ENCODE results near the gene KBTBD12. TPM values are rescaled to one million over a fixed set of nuclear protein-coding genes. Genes with fewer than 3 reads are reported as not detected.
A peak's percentile ranks its signal among the peaks of the same experiment; 100 is the strongest.
"Not testable (repeated sequence)": the region's sequence is repeated elsewhere in the genome, so short reads cannot be mapped to it uniquely, and the experiment has no call there.

KBTBD12 gene
- total RNA-seq, 1 donor from 2014 or later = not detected

DNA sequence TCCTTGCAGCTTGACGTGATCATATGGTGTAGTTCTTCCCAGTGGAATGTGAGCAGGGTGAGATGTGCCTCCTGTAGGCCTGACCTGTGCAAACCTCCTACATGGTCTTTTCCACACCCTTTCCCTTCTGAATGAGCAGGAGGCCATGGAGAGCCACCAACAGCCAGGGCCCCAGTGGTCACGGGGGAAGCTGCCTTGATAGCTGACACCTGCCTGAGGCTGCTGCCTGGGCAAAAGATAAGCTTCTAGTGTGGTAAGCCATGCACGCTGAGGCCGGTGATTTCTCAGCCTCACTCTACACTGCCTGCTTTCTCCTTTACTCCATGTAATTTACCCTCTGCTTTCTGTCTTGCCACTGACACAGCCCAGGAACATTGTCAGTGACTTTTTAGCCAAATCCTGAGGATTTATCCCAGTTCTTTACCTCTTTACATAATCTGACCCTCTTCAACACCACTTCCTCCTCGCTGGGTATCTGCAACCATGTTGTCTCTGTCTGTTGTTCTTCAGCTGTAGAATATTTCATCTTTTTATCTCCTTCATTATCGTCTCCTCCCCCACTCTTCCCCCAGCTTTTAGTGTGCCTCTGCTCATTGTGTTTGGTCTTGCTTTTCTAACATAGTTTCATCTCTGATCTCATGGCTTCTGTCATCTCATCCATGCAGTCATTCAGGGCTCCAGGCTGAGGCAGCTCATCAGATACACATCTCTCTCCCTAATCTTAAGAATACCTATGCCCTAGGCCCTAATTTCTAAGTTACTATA lies 11.2 kb upstream of the KBTBD12 start:
- no peak for DNase-seq (ENCODE audit: low read depth in 2 of 2)

DNA sequence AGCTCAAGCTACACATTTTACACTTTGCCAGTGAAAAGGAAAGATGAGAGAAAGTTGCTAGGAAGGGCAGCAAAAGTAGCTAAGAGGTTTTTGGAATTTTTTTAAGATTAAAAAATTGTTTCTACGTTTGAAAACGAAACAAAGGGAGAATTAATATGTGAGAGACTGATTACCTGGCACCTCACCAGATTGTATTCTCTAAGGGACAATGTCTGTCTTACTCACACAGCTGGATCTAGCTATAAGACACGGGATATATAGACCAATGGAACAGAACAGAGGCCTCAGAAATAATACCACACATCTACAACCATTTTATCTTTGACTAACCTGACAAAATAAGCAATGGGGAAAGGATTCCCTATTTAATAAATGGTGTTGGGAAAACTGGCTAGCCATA lies 9.5 kb upstream of the KBTBD12 start:
- no peak for DNase-seq (ENCODE audit: low read depth in 2 of 2)

DNA sequence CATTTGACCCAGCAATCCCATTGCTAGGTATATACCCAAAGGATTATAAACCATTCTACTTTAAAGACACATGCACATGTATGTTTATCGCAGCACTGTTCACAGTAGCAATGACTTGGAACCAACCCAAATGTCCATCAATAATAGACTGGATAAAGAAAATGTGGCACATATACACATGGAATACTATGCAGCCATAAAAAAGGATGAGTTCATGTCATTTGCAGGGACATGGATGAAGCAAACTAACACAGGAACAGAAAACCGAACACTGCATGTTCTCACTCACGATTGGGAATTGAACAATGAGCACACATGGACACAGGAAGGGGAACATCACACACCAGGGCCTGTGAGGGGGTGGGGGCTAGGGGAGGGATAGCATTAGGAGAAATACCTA lies 8.4 kb upstream of the KBTBD12 start:
- DNase-seq (ENCODE audit: low read depth in 2 of 2) = not testable (repeated sequence)

DNA sequence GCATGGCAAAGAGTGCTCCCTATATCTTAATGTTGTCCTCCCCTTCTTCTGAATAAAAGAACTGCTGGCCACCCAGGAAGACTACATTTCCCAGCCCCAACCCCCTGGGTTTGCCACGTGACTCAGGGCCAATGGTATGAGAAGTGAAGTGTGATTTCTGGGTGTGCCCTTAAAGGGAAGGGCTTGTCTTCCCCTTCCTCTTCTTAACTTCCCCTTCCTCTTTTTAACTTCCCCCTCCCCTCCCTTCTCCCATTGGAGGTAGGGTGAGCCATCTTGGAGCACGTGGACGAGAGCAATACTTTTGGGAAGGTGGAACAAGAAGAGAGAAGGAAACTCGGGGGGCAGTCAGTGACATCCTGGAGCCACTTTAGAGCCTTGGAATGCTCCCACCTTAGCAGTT lies 6.8 kb upstream of the KBTBD12 start:
- DNase-seq (ENCODE audit: low read depth in 2 of 2) = no peak

DNA sequence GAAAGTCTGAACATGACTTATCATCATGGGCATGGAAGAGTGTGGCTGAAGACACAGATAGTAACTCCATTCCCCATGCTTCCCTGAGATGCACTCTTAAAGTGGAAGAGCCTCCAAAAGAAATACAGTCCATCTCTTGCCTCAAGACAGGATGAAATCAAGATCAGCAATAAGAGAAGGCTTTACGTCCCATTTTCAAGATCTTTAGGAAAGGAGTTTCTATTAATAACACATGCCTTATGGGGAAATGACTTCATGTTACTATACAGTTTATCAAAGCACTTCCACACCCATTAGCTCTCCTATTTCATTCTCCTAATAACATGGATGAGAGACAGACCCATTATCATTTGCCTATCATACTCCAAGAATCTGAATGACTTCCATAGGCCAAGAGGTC lies 6.1 kb upstream of the KBTBD12 start:
- no peak for DNase-seq (ENCODE audit: low read depth in 2 of 2)

DNA sequence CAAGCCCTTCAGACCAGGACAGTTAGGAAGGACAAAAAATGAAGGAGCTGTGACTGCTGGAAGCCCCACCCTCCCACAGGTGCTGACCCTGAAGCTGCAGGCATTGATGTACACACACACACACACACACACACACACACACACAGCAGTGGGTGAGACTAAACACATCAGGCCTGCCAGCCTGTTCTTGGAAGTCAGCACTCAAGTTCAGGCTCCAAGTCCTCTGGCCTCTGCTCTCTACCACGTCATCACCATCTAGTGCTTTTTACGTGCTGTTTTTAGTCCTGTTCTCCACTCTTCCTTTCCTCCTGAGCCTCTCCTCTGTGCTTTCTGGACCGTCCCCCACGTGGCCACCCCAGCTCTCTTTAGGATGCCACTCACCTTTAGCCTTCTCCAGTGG lies 5.4 kb upstream of the KBTBD12 start:
- no peak for DNase-seq (ENCODE audit: low read depth in 2 of 2)

DNA sequence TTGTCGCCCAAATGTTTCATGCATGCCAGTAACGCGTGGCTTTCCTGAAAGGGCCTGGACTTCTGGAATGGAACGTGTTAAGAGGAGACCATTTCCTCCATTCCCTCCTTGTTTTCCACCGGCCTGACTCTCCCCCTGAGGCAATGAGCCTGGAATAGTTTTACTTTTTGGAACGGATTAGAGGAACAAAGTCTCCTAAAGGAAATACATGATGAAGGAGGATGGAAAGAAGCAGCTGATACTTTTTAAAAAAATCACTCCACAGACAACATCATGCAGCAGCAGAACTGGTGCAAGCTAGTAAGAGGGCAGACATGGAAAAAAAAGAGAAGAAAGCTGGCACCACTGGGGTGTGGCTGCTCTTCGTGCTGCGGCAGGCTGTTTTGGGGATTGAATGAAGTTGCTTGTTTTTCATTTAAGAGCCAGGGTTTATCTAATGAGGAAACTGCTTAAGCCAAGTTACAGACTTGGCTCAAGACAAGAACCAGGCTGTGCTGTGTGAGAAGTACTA lies 3.6 kb upstream of the KBTBD12 start:
- no peak for DNase-seq (ENCODE audit: low read depth in 2 of 2)

DNA sequence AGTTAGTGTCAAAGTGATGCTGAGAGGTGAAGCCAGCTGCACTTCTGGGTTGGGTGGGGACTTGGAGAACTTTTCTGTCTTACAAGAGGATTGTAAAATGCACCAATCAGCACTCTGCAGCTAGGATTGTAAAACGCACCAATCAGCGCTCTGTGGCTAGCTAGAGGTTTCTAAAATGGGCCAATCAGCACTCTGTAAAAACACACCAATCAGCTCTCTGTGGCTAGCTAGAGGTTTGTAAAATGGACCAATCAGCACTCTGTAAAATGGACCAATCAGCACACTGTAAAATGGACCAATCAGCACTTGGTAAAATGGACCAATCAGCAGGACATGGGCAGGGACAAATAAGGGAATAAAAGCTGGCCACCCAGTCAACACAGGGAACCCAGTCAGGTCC lies 1.2 kb upstream of the KBTBD12 start:
- not testable (repeated sequence) for DNase-seq (ENCODE audit: low read depth in 2 of 2)

DNA sequence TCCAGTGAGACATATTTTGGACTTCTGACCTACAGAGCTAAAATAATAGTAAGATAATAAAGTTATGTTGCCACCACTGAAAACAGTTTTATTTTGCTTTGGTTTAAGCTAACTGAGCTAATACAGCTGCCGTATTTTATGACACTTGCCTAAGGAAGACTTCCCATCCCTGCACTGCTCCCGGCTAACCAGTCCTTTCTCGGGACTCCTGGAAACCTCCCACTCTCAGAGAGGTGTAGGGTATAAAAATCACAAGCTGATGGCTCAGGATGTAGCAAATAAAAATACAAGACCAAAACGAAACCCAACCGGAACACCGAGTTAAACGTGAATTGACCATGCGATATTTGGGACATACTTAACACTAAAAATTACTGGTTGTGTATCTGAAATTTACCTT lies 448 bp upstream of the KBTBD12 start:
- no peak for DNase-seq (ENCODE audit: low read depth in 2 of 2)

DNA sequence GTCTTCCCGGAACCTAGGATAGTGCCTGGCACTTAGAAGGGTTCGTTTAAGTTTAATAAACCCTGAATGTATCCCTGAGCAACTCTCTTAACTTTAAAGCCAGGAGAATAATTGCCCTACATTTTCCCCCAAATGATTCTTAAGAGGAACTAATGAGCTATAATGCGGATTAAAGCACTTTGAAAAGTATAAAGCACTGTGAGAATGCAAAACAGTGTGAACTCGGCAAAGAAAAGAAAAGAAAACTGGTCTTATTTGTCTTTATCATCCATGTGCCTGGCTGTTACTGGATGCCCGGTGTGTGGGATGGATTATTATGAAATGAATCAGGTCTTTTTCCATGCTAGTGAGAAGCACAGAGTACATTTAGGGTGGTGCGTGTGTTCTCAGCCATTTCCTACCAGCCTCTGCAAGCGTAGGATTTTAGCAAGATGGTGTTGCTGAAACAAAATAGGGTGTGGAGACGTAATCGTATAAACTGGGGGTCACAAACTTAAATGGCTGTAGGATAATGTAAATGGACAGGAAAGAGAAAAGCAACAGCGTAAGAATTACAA lies 983 bp downstream of the KBTBD12 start:
- no peak for DNase-seq (ENCODE audit: low read depth in 2 of 2)

DNA sequence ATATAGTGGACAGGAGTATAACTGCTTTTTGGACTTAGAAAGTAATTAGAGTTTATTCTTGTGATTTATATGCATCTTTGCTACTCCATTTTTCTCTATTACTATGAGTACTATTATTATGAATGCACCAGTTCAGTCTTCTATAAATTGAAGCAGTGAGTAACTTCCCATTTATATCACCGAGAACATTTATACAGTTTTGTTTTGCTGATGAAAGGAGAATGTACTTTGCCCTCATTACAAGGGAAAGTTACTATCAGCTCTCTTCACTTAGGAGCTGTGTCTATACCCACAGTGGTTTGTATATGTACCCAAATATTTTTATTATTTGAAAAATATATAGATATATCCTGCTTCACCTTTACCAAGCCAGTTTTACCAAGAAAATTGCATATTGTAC lies 5.7 kb downstream of the KBTBD12 start:
- DNase-seq (ENCODE audit: low read depth in 2 of 2) = no peak

DNA sequence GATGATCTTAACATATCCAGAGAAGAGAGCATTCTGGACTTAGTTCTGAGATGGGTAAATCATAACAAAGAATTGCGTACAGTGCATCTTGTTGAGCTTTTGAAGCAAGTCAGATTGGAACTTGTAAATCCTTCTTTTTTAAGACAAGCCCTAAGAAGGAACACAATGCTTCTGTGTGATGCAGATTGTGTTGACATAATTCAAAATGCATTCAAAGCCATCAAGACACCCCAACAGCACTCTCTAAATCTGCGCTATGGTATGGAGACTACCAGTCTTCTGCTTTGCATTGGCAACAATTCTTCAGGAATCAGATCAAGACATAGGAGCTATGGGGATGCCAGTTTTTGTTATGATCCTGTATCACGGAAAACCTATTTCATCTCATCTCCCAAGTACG lies 8.6 kb downstream of the KBTBD12 start:
- DNase-seq (ENCODE audit: low read depth in 2 of 2) = no peak

DNA sequence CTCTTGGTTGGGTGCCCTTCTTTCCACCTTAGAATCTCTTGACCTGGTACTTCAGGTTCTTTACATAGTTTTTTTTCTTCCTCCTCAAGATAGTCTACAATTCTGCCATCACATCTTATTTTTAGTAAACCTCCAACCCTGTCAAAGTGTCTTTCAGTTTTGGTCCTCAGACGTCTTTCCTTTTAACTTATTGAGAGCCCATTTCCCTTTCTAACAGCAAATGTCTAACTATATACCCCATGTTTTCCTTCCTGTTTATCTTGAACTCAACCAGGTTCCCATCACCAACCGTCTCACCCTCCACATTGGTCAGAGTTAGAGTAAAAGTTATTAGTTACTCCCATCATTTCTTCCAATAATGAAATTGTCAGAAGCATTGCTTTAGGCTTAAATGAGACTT lies 10.4 kb downstream of the KBTBD12 start:
- DNase-seq (ENCODE audit: low read depth in 2 of 2) = no peak

DNA sequence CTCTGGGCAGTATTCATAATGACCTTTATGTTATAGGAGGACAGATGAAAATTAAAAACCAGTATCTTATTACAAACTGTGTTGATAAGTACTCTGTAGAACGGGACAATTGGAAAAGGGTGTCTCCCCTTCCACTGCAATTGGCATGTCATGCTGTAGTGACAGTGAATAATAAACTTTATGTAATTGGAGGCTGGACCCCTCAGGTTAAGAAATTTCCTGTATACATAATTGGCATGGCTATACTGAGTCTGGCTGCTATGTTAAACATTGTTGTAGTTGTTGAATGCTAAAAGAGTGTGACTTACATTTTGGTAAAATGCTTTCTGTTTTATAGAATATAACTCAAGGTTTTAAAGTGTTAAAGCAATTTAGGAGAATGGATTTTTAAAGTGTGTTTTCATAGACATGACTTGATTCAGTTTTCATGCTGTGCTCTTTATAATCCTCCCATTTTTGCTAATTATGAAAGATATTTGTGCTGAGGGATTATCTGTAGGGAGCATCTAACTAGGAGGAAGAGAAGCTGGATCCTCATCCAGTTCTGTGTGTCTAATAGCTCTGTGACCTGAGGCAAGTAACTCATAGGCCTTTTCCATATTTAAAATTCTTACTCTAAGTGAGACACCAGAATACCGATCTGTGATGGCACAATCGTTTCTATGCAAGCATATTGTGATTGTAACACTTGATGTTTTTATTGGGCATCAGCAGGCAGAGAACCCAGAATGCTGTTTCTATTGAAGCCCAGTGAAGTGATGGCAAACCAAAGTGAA lies 13.0 kb downstream of the KBTBD12 start:
- DNase-seq (ENCODE audit: low read depth in 2 of 2) = no peak

DNA sequence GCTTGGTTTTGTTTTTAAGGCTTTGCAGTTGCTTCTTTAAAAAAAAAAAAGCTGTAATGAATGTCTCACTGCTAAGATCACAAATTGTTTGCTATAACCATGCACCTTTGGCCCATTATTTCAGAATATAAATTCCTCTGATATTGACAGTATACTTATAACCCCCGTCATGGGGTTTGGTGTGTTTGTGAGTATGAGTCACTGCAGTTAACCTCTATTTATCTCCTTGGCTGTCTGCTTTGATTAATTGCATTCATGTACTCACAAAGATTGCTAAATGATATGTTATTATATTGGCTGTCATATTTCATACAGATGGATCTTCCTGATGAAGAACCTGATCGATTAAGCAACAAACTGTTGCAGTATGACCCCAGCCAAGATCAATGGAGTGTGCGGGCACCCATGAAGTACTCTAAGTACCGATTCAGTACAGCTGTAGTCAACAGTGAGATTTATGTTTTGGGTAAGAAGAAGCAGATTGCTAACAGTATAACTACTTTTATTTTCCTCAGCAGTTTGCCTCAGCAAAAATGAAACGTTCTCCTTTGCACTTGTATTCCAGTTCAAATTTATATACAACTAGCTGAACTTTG lies 14.9 kb downstream of the KBTBD12 start:
- DNase-seq (ENCODE audit: low read depth in 2 of 2) = no peak

DNA sequence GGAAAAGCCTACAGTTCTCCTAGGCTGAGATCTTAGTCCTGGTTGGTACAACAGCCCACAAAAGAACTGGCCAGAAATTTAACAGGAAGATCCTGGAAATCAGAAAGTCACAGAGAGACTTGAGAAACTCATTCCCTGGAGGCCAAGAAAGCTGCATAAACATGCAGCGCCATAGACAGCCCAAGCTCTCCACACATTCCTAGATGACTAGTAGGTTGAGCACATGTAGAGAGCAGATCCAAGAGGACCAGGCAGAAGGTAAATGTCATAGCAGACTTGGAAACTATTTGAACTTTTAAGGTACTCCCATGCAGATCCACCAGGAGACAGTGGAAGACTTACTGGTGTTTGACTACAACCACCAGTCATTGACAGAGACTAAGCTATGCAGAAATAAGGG lies 18.4 kb downstream of the KBTBD12 start:
- no peak for DNase-seq (ENCODE audit: low read depth in 2 of 2)

DNA sequence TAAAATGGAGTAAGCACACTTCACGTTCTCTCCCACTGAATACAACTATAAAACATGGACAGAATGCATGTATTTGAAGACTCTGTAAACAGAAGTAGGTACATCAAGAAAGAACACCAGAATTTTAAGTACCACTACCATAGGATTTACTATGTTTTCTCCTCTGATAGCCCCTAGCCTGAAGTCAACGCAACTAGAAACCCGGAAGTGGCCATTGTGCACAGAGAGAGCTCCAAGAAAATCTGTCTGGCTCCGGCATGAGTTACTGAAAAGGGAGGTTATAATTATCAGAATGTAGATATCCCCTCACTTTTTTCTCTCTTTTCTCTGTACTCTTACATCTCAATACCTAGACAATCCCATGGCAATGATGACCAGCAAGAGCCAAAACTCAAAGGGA lies 23.8 kb downstream of the KBTBD12 start:
- no peak for DNase-seq (ENCODE audit: low read depth in 2 of 2)

DNA sequence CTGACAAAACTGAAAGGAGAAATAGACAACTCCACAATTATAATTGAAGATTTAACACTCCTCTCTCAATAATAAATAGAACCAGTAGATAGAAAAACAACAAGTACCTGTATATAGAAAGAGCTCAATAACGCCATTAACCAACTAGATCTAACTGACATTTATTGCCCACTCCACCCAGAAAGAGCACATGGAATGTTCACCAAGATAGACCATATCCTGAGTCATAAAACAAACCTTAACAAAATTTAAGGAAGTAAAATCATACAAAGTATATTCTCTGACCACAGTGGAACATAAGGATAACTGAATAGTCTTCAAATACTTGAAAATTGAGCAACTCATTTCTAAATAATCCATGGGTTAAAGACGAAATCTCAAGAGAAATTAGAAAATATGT lies 25.1 kb downstream of the KBTBD12 start:
- no peak for DNase-seq (ENCODE audit: low read depth in 2 of 2)

DNA sequence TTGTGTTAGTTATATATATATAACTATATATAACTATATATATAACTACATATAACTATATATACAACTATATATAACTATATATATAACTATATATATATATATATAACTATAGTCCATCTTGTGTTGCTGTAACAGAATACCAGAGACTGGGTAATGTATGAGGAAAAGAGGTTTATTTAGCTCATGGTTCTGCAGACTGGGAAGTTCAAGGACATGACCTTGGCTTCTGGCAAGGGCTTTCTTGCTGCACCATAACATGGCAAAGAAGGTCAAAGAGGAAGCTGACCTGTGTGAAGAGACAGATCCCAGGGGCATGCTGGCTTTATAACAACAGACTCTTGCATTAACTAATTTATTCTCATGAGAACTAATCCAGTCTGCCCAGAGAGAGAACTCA lies 27.6 kb downstream of the KBTBD12 start:
- no peak for DNase-seq (ENCODE audit: low read depth in 2 of 2)

DNA sequence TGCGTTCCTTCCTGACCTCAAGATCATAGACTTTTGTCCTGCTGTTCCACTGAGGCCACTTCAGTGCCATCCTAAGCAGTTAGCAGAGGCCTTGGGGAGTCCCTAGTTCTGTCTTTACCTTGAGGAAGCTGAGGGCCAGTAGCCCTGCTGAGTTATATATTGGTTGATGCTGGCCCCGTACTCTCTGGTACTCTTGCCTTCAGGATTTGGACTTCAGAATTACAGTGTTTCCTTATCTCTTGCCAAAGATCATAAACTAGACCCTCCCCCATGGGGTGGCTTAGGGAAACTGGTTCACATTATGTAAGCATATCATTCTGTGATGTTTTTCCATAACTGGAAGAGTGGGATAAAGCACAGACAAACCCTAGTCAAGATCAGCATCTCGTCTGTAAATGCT lies 33.2 kb downstream of the KBTBD12 start:
- DNase-seq (ENCODE audit: low read depth in 2 of 2) = no peak

DNA sequence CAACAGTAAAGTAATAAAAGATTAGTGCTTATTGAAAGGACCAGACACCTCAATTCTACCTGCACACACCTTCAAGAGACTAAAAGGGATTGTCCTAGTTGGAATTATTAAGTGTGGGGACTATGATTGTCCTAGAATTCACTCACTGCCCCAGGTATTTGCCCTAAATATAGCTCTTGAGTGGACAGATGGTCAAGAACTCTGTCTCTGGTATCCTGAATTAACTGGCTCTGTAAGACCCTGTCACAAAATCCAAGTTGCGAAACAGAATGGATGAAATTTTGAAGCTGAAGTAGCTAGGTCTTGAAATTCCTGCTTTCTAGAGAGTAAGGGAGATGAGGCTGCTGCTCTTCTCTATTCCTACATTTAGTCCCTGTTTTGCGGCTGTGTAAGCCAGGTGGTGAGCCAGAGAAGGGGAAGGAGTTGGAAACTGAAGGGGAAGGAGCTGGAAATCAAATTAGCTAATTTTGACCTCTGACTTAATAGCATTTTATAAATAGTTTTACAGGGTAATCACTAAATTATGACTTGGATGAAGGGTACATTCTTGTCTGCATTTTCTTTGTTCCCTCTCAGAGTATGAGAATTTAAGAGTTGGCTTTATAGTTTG lies 34.5 kb downstream of the KBTBD12 start:
- DNase-seq (ENCODE audit: low read depth in 2 of 2) = no peak

DNA sequence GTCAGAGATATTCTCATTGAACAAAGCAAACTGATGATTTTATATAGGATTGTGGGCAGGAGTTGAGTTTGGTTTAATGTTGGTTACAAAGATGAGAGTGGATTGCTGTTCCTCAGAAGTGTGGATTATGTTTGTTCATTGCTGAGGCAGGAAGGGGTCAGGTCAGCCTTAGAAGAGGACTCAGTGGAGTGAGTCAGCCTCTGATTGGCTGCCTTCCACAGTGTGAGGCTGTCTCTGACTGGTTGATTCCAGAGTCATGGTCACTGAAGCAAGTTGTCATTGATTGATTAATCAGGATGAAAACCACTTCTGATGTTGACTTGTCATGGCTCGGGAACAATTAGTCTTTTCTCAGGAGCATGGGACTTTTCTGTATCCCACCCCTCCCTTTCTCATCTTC lies 36.2 kb downstream of the KBTBD12 start:
- DNase-seq (ENCODE audit: low read depth in 2 of 2) = peak in 1 of 2 donors; percentile 61

All from lung microvascular endothelial cell (primary cell).